ENCODE data around the gene MAPKAP1.
"Not testable (repeated sequence)": the region's sequence is repeated elsewhere in the genome, so short reads cannot be mapped to it uniquely, and the experiment has no call there.

The MAPKAP1 gene

GRCh38 chr9:125405938-125406809 lies 300.8 kb downstream of the MAPKAP1 start:
- peaks cover 3% of the 10 kb centered on the region for H3K27me3 ChIP-seq (ENCODE audit: control insufficient read depth, low read length)
- no peaks in the 10 kb centered on the region for H3F3A ChIP-seq (ENCODE audit: control insufficient read depth, insufficient read depth)
- H3K4me1 ChIP-seq (ENCODE audit: control insufficient read depth, low read length) = peaks cover 20% of the 10 kb centered on the region
- H3K79me2 ChIP-seq (ENCODE audit: control insufficient read depth, low read length) = no peaks in the 10 kb centered on the region
- no peak for TF ChIP-seq EZH2phosphoT487 (IDR thresholded peaks at IDR 0.05; ENCODE audit: borderline replicate concordance, low read length)
- no peak for TF ChIP-seq CTCF (IDR thresholded peaks at IDR 0.05; ENCODE audit: low read depth, low read length, poor library complexity, severe bottlenecking)
- H3K4me2 ChIP-seq (ENCODE audit: low read length) = no peak overlapping the region
- no peaks in the 10 kb centered on the region for H4K20me1 ChIP-seq (ENCODE audit: control insufficient read depth, insufficient read depth, low read depth, low read length)
- no peaks in the 10 kb centered on the region for H3K9me3 ChIP-seq (ENCODE audit: control insufficient read depth, insufficient read depth, low read length)
- no peaks in the 10 kb centered on the region for H3K36me3 ChIP-seq (ENCODE audit: control insufficient read depth, low read length)
- no peak overlapping the region for H3K27ac ChIP-seq (ENCODE audit: low read depth, low read length)
- no peak overlapping the region for H3K4me3 ChIP-seq (ENCODE audit: low read length)
- H3K9me2 ChIP-seq (replicated peaks; ENCODE audit: control insufficient read depth, low read length) = no peaks in the 10 kb centered on the region; the same call in 1 of the 2 replicates

- Histone ChIP-seq H3F3A (ENCODE audit: control insufficient read depth, insufficient read depth) (no peaks in the 10 kb centered on the region), H3K4me2 (ENCODE audit: low read length) (no peak overlapping the region), H3K36me3 (ENCODE audit: control insufficient read depth, low read length) (no peaks in the 10 kb centered on the region), H3K4me3 (ENCODE audit: low read length) (no peak overlapping the region), H3K4me1 (ENCODE audit: control insufficient read depth, low read length) (peaks cover 15% of the 10 kb centered on the region), H4K20me1 (ENCODE audit: control insufficient read depth, insufficient read depth, low read depth, low read length) (no peaks in the 10 kb centered on the region), H3K9me3 (ENCODE audit: control insufficient read depth, insufficient read depth, low read length) (no peaks in the 10 kb centered on the region), H3K27me3 (ENCODE audit: control insufficient read depth, low read length) (peaks cover 3% of the 10 kb centered on the region), H3K27ac (ENCODE audit: low read depth, low read length) (no peak overlapping the region), H3K9me2 (replicated peaks; ENCODE audit: control insufficient read depth, low read length) (no peaks in the 10 kb centered on the region; the same call in 1 of the 2 replicates), H3K79me2 (ENCODE audit: control insufficient read depth, low read length) (no peaks in the 10 kb centered on the region)
- no peak for TF ChIP-seq EZH2phosphoT487 (IDR thresholded peaks at IDR 0.05; ENCODE audit: borderline replicate concordance, low read length)
- no peak for TF ChIP-seq CTCF (IDR thresholded peaks at IDR 0.05; ENCODE audit: low read depth, low read length, poor library complexity, severe bottlenecking)
These were observed 302.3 kb downstream of the MAPKAP1 start for GRCh38 chr9:125404733-125405132.

DNA sequence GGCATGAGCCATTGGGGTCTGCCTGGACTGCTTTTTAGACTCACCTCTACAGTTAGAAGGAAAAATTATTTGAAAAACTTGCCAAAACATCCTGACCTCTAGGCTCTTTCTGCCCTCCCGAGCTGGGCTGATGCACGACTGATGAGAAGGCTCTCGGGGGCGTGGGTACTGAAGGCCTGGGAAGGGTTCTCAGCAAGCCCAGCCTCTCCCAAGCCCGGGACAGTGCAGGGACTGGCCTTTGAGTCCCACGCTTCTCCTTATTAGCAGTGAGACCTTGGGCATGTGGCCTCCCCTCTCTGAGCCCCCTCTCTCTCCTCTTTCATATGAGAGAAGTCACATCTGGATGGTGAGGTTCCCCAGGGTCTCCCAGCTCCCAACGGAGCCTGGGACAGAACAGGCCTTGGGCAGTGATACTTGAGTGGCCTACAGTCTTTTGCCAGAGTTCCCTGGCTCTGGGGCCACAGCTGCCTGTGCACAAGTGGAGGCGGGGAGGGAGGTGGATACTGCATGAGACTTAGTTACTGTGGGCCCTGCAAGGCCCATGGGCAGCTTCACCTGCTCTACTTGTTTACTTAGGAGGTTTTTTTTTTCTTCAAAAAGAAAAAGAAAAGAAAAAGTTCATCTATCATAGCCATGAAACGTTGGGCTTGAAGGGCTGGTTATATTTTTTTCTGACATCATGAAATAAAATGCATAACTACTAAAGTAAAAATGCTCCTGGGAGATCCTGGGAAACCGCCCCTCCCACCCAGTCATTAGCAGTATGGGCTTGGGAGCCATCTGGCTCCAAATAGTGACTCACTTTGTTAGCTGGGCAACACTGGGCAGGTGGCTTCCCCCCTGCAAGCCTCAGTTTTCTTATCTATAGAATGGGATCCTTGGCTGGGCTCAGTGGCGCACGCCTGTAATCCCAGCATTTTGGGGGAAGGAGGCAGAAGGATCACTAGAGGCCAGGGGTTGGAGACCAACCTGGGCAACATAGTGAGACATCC lies 306.0 kb downstream of the MAPKAP1 start:
- H3F3A ChIP-seq (ENCODE audit: control insufficient read depth, insufficient read depth) = no peaks in the 10 kb centered on the region
- no peaks in the 10 kb centered on the region for H3K27me3 ChIP-seq (ENCODE audit: control insufficient read depth, low read length)
- no peak overlapping the region for H3K4me2 ChIP-seq (ENCODE audit: low read length)
- no peak overlapping the region for H3K4me3 ChIP-seq (ENCODE audit: low read length)
- no peaks in the 10 kb centered on the region for H3K9me3 ChIP-seq (ENCODE audit: control insufficient read depth, insufficient read depth, low read length)
- TF ChIP-seq EZH2phosphoT487 (IDR thresholded peaks at IDR 0.05; ENCODE audit: borderline replicate concordance, low read length) = no peak
- no peak for TF ChIP-seq CTCF (IDR thresholded peaks at IDR 0.05; ENCODE audit: low read depth, low read length, poor library complexity, severe bottlenecking)
- H3K36me3 ChIP-seq (ENCODE audit: control insufficient read depth, low read length) = no peaks in the 10 kb centered on the region
- H3K4me1 ChIP-seq (ENCODE audit: control insufficient read depth, low read length) = no peaks in the 10 kb centered on the region
- no peaks in the 10 kb centered on the region for H4K20me1 ChIP-seq (ENCODE audit: control insufficient read depth, insufficient read depth, low read depth, low read length)
- no peaks in the 10 kb centered on the region for H3K79me2 ChIP-seq (ENCODE audit: control insufficient read depth, low read length)
- H3K27ac ChIP-seq (ENCODE audit: low read depth, low read length) = no peak overlapping the region
- H3K9me2 ChIP-seq (replicated peaks; ENCODE audit: control insufficient read depth, low read length) = no peaks in the 10 kb centered on the region

DNA sequence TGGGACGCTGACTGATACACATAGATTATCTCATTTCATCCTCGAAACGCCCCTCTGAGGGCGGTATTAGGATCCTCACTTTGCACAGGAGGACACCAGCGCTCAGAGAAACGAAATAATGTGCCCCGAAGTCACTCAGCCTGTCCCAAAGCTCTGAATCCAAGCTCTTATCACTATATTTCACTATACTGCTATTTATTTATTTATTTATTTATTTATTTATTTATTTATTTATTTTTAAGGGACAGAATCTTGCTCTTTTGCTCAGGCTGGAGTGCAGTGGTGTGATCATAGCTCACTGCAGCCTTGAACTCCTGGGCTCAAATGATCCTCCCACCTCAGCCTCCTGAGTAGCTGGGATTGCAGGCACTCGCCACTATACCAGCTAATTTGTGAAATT lies 306.8 kb downstream of the MAPKAP1 start:
- H3K27me3 ChIP-seq (ENCODE audit: control insufficient read depth, low read length); H4K20me1 ChIP-seq (ENCODE audit: control insufficient read depth, insufficient read depth, low read depth, low read length); H3F3A ChIP-seq (ENCODE audit: control insufficient read depth, insufficient read depth); H3K4me1 ChIP-seq (ENCODE audit: control insufficient read depth, low read length); H3K27ac ChIP-seq (ENCODE audit: low read depth, low read length); H3K4me3 ChIP-seq (ENCODE audit: low read length); H3K4me2 ChIP-seq (ENCODE audit: low read length); H3K9me2 ChIP-seq (replicated peaks; ENCODE audit: control insufficient read depth, low read length); H3K9me3 ChIP-seq (ENCODE audit: control insufficient read depth, insufficient read depth, low read length); H3K36me3 ChIP-seq (ENCODE audit: control insufficient read depth, low read length); H3K79me2 ChIP-seq (ENCODE audit: control insufficient read depth, low read length): not testable (repeated sequence)
